GM21786 (cell line): ENCODE measurements around the gene ERICH4.
"Not testable (repeated sequence)": the region's sequence is repeated elsewhere in the genome, so short reads cannot be mapped to it uniquely, and the experiment has no call there.

Source experiments
- ATAC-seq: cut with Tn5 transposase; IDR thresholded peaks from one replicate; pipeline ENCODE4 v1.9.1; 2021; ENCODE audit not compliant: unreplicated experiment

The ERICH4 gene, protein sequence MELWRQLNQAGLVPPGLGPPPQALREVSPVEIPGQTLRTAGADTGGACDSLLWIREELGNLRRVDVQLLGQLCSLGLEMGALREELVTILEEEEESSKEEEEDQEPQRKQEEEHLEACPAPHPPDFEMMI

DNA sequence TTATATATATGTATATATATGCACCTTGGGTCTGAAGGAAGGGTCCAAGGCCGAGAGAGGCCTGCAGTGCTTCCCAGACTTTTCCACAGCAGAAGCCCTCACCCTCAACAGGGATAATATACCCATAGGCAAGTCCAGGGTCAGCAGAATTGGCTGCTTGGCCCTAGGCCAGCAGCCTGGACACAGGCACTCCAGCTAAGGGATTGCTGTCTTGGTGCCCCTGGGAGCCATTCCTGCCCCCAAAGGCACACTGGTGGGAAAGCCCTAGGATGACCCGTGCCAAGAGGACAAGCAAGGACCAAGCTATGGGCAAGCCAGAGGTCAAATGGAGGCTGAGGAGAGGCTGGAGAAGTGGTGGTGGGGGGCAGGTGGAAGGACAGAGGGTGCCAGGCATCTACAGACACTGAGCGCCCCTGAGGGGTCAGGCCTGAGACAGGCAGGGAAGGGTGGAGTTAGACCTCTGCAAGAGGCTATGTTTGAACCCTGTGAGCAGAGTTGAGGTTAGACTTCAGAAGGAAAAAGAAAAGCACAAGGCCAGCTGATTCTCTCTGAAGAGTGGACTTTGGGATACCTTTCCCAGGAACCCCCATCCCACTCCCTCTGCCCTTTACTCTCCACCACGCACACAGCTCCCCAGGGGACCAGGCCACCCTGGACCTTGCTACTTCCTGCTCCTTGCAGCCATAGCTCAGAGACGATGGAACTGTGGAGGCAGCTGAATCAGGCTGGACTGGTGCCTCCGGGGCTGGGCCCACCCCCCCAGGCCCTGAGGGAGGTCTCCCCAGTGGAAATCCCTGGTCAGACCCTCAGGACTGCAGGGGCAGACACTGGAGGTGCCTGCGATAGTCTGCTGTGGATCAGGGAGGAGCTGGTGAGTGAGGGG, at the start of gene ERICH4:
ERICH4 (plus strand) TSS at position 684 of the 883 bp plus-strand sequence; CDS start at position 698, 14 bp downstream.
- no peak for ATAC-seq

- ATAC-seq = no peak
Observed at GRCh38 chr19:41395355-41395754, 47.6 kb upstream of the ERICH4 start.

- ATAC-seq = peak; percentile 96
Observed at GRCh38 chr19:41397086-41398049, 45.6 kb upstream of the ERICH4 start, which contains the start of the genes BCKDHA and EXOSC5. Gene BCKDHA (plus strand): TSS chr19:41397818. CDS start chr19:41397828, 10 bp downstream. Gene EXOSC5 (minus strand): TSS chr19:41397359. CDS start chr19:41397328, 31 bp downstream.

- ATAC-seq = no peak
Observed at GRCh38 chr19:41398050-41398418, 44.9 kb upstream of the ERICH4 start.

- no peak for ATAC-seq
Observed at GRCh38 chr19:41398598-41398997, 44.4 kb upstream of the ERICH4 start.

DNA sequence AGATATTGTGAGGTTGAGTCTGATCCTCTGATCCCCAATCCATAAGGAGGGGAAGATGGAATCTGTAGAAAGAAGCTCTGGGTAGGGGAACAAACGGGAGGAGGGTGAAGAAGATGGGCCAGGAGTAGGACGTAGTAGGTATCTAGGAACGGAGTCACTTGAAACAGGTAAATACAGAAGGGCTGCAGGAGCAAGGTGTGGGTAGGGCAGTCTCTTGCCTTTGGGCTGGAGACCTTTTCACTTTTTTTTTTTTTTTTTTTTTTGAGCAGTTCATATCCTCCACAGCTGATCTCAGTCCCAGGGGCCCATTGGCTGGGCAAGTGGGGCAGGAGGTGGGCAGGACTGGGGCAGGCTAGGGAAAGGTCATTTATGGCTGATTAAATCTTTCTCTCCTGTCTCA, 43.9 kb upstream of the ERICH4 start:
- no peak for ATAC-seq

GRCh38 chr19:41399525-41399924, 43.4 kb upstream of the ERICH4 start:
- ATAC-seq = no peak

DNA sequence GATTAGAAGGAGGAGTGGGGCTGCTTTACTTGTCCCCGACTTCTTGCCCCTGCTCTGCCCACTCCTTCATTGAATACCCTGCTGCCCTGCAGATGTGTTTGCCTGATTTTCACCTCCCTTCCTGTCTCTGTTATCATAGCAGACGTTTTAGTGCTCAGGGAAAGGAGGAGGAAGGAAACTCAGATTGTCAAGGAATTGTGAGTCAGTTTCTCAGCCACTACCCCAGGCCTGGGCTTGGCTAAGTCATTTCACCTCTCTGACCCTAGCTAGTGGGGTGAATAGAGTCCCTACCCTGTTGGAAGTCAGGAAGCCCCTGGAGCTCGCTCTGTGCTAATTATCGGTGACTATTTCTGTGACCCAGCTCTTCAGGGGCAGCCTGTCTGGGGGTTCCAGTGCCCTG, 41.5 kb upstream of the ERICH4 start:
- no peak for ATAC-seq

- no peak for ATAC-seq
Observed at GRCh38 chr19:41402010-41402409, 40.9 kb upstream of the ERICH4 start.

DNA sequence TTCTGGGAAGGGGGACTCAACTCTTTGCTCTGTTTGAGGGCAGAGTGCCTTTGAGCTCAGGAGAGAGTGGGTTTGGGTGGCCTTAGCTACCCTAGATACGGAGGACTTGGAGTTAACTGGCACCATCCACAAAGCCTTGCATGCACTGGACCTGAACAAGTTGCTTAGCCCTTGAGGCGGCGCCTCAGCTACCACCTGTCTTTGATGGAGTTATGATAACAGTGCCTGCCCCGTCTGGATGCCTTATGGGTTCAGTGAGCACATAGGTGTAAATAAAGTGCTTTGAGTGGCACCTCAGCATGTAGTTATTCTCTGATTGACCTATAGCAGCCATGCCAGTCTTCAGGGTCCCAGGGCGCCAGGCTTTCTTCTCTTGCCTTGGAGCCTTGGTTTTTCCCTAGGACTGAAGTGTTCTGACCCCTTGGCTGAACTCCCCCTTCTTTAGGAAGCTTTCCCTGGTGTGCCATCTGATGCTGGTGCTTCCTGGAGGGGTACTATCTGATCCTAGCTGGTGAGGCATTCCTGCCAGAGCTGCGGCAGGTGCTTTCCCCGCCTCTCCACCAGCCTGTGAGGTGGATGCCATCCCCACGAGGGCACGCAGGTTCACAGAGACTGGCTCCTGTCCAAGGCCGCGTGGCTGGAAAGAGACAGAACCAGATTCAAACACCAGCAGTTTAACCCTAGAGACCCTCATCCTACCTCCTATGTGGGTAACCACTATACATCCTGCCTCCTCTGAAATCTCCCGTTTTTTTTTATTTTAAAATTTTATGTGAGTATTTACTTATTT, 39.6 kb upstream of the ERICH4 start:
- ATAC-seq = no peak

- ATAC-seq = no peak
Observed at GRCh38 chr19:41405776-41406175, 37.2 kb upstream of the ERICH4 start.

- no peak for ATAC-seq
Observed at GRCh38 chr19:41407271-41407670, 35.7 kb upstream of the ERICH4 start.

DNA sequence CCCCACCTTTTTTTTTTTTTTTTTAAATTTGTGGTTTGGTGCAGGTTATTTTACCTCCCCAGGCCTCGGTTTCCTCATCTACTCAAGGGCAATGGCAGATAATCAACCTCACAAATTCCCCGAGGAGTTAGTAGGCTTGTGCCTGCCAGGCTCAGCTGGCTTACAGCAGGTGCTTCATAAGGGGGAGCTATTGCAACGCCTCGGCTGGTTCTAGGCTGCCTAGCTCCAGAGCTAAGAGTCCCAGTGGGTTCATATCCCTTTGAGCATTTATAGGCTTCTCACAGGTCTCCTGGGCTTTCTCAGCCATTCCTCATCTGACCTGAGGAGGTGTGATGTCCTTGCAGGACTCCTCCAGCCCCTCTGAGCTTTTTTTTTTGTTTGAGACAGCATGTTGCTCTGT, 34.7 kb upstream of the ERICH4 start:
- no peak for ATAC-seq

- not testable (repeated sequence) for ATAC-seq
Observed at GRCh38 chr19:41408846-41409245, 34.1 kb upstream of the ERICH4 start.

DNA sequence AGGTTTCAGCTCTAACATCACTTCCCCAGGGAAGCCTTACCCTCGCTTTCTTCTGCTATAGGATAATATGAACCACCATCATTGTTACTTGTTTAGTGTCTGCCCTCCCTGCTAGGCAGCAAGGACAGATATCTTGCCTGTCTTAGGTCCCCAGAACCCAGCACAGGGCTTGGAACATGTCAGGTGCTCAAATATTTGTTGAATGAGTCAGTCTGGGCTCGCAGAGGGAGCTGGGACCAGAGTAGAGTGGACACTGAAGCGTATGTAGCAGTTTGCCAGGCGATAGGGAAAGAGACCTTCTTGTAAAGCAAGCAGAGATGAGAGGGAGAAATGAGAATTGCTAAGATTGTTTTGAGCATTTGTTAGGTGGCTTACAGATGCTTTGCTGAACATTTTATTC, 33.7 kb upstream of the ERICH4 start:
- no peak for ATAC-seq

- no peak for ATAC-seq
Observed at GRCh38 chr19:41410336-41411054, 32.5 kb upstream of the ERICH4 start.

GRCh38 chr19:41411100-41411967, 31.6 kb upstream of the ERICH4 start:
- no peak for ATAC-seq

DNA sequence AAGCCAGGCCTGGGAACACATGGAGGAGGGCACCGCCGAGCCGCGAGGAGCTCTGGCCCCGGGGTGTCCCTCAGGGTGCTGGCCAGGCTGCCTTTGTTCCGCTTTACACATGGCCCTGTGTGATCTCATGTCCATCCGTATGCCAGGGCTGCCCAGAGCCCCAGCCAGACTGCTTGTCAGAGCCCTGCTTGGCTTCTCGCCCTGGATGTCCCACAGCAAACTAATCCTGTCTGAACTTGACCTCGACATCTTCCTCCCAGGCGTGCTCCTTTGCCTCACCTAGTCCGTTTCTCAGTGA, 31.0 kb upstream of the ERICH4 start:
- no peak for ATAC-seq

GRCh38 chr19:41412953-41413352, 30.0 kb upstream of the ERICH4 start:
- no peak for ATAC-seq
